Left hindlimb (tissue), 1 donor: ENCODE results near the gene SLC25A19.
A peak's percentile ranks its signal among the peaks of the same experiment; 100 is the strongest.
"Not testable (repeated sequence)": the region's sequence is repeated elsewhere in the genome, so short reads cannot be mapped to it uniquely, and the experiment has no call there.

Experiments
- DNase-seq: peaks from one replicate; pipeline ENCODE4 v3.0.0-alpha.2; 2018

SLC25A19 gene

GRCh38 chr17:75266316-75267152, 22.7 kb downstream of the SLC25A19 start:
- DNase-seq, result no peak

GRCh38 chr17:75265614-75266315, 23.5 kb downstream of the SLC25A19 start:
- DNase-seq, result no peak

- no peak for DNase-seq
These were observed 26.2 kb downstream of the SLC25A19 start for GRCh38 chr17:75263055-75263454.

GRCh38 chr17:75262112-75262606, 27.1 kb downstream of the SLC25A19 start:
- DNase-seq, result no peak

GRCh38 chr17:75261336-75262111, 27.7 kb downstream of the SLC25A19 start, which contains the start of the genes GGA3 and MRPS7:
TSS of gene GGA3 (minus strand) at chr17:75261606. CDS start at chr17:75261587, 19 bp downstream.
TSS of gene MRPS7 (plus strand) at chr17:75261879. CDS start at chr17:75261901, 22 bp downstream.
- DNase-seq, result peak; percentile 97

- DNase-seq, result no peak
These were observed 28.4 kb downstream of the SLC25A19 start for GRCh38 chr17:75260641-75261335.

GRCh38 chr17:75257228-75257627, 32.0 kb downstream of the SLC25A19 start:
- DNase-seq, result not testable (repeated sequence)

GRCh38 chr17:75255954-75256698, 33.1 kb downstream of the SLC25A19 start:
- DNase-seq, result not testable (repeated sequence)

- DNase-seq, result no peak
These were observed 37.0 kb downstream of the SLC25A19 start for GRCh38 chr17:75252039-75252816.

GRCh38 chr17:75250009-75250471, 39.2 kb downstream of the SLC25A19 start:
- no peak for DNase-seq

GRCh38 chr17:75249564-75249963, 39.7 kb downstream of the SLC25A19 start:
- DNase-seq, result no peak

- no peak for DNase-seq
These were observed 42.8 kb downstream of the SLC25A19 start for GRCh38 chr17:75246404-75246803.

GRCh38 chr17:75245011-75245410, 44.2 kb downstream of the SLC25A19 start:
- DNase-seq, result no peak

GRCh38 chr17:75244133-75244866, 44.9 kb downstream of the SLC25A19 start:
- no peak for DNase-seq

GRCh38 chr17:75242461-75243042, 46.7 kb downstream of the SLC25A19 start:
- DNase-seq, result no peak

GRCh38 chr17:75241996-75242460, 47.2 kb downstream of the SLC25A19 start:
- DNase-seq, result no peak

GRCh38 chr17:75241502-75241901, 47.7 kb downstream of the SLC25A19 start:
- DNase-seq, result no peak

- no peak for DNase-seq
These were observed 48.1 kb downstream of the SLC25A19 start for GRCh38 chr17:75241143-75241430.

GRCh38 chr17:75240394-75241142, 48.7 kb downstream of the SLC25A19 start:
- no peak for DNase-seq
